GM23338 (cell line): ENCODE data around the gene TIMM17A. TPM values are rescaled to one million over a fixed set of nuclear protein-coding genes. Genes with fewer than 3 reads are reported as not detected.

Source experiments
- ATAC-seq: fragments of 200-7000 bp; cut with Tn5 transposase; 3 replicates; pipeline ENCODE4 v1.9.1; 2020
- DNase-seq: peaks from one replicate; pipeline ENCODE4 v3.0.0-alpha.2; 2015; ENCODE audit warnings: low spot score
- H2AFZ ChIP-seq: fragments of 200-600 bp; sonication (generic); 2 replicates; pipeline ENCODE4 v1.8.0; 2016; ENCODE audit warnings: antibody characterized with exemption, mild to moderate bottlenecking, moderate library complexity
- H3F3A ChIP-seq: fragments of 200-600 bp; sonication (generic); replicated peaks from 2 replicates; pipeline ENCODE4 v1.8.0; 2017; ENCODE audit warnings: antibody characterized with exemption, mixed run types, low read depth
- H3K27ac ChIP-seq: fragments of 200-600 bp; sonication (generic); 2 replicates; pipeline ENCODE4 v1.6.1; 2016; ENCODE audit warnings: low read depth
- H3K27me3 ChIP-seq: fragments of 200-600 bp; sonication (generic); 2 replicates; pipeline ENCODE4 v1.8.0; 2016; ENCODE audit warnings: mild to moderate bottlenecking, mixed run types, moderate library complexity; ENCODE audit not compliant: insufficient read depth
- H3K36me3 ChIP-seq: fragments of 200-600 bp; sonication (generic); 2 replicates; pipeline ENCODE4 v1.8.0; 2016; ENCODE audit warnings: mild to moderate bottlenecking; ENCODE audit not compliant: insufficient read depth
- H3K4me1 ChIP-seq: fragments of 200-600 bp; sonication (generic); 2 replicates; pipeline ENCODE4 v1.8.0; 2016; ENCODE audit warnings: mild to moderate bottlenecking, moderate library complexity; ENCODE audit not compliant: insufficient read depth
- H3K4me2 ChIP-seq: fragments of 200-600 bp; sonication (generic); 2 replicates; pipeline ENCODE4 v1.7.1; 2017; ENCODE audit warnings: mixed run types
- H3K4me3 ChIP-seq: fragments of 200-600 bp; sonication (generic); 2 replicates; pipeline ENCODE4 v1.6.1; 2016; ENCODE audit warnings: mixed run types
- H3K79me2 ChIP-seq: fragments of 200-600 bp; sonication (generic); replicated peaks from 2 replicates; pipeline ENCODE4 v1.8.0; 2017; ENCODE audit warnings: mild to moderate bottlenecking; ENCODE audit not compliant: insufficient read depth
- H3K9me2 ChIP-seq: fragments of 200-600 bp; sonication (generic); 2 replicates; pipeline ENCODE4 v1.8.0; 2017; ENCODE audit not compliant: insufficient read depth
- H4K20me1 ChIP-seq: fragments of 200-600 bp; sonication (generic); replicated peaks from 2 replicates; pipeline ENCODE4 v1.8.0; 2017; ENCODE audit warnings: mild to moderate bottlenecking; ENCODE audit not compliant: insufficient read depth
- H3K27ac Mint-ChIP-seq: 2 replicates; pipeline ENCODE4 v1.8.0; 2020; ENCODE audit warnings: inconsistent platforms, mild to moderate bottlenecking, moderate library complexity, mixed read lengths
- H3K27me3 Mint-ChIP-seq: 3 replicates; pipeline ENCODE4 v1.8.0; 2022; ENCODE audit warnings: low read depth, mild to moderate bottlenecking, moderate library complexity, mixed read lengths, inconsistent platforms; ENCODE audit not compliant: insufficient read depth, poor library complexity
- H3K36me3 Mint-ChIP-seq: 3 replicates; pipeline ENCODE4 v1.8.0; 2021; ENCODE audit warnings: low read depth, mild to moderate bottlenecking, inconsistent platforms, moderate library complexity, mixed read lengths
- H3K4me1 Mint-ChIP-seq: 3 replicates; pipeline ENCODE4 v1.8.0; 2020; ENCODE audit warnings: mild to moderate bottlenecking, inconsistent platforms, mixed read lengths
- H3K4me3 Mint-ChIP-seq: 3 replicates; pipeline ENCODE4 v1.8.0; 2021; ENCODE audit warnings: moderate library complexity, mild to moderate bottlenecking, inconsistent platforms, mixed read lengths
- H3K9me3 Mint-ChIP-seq: 3 replicates; pipeline ENCODE4 v1.8.0; 2020; ENCODE audit warnings: moderate library complexity, mild to moderate bottlenecking, inconsistent platforms, mixed read lengths
- CREB1 ChIP-seq: fragments of 250-450 bp; sonication (Bioruptor Pico); IDR thresholded peaks from 2 replicates; pipeline ENCODE4 v1.5.0; 2020; ENCODE audit warnings: low read depth, mild to moderate bottlenecking, moderate library complexity
- EZH2 ChIP-seq: fragments of 200-600 bp; sonication (generic); IDR thresholded peaks from one replicate; pipeline ENCODE4 v1.8.0; 2017; ENCODE audit warnings: antibody characterized with exemption, mild to moderate bottlenecking, low read depth; ENCODE audit not compliant: unreplicated experiment
- REST ChIP-seq: IDR thresholded peaks from one replicate; pipeline ENCODE4 v1.6.1; 2018; ENCODE audit warnings: antibody characterized with exemption; ENCODE audit not compliant: unreplicated experiment
- STAT1 ChIP-seq: IDR thresholded peaks from one replicate; pipeline ENCODE4 v1.6.1; 2016; ENCODE audit warnings: antibody characterized with exemption; ENCODE audit not compliant: unreplicated experiment
- ZNF462 ChIP-seq: fragments of 250-450 bp; sonication (Bioruptor Pico); IDR thresholded peaks from 2 replicates; pipeline ENCODE4 v1.5.0; 2020; ENCODE audit warnings: mild to moderate bottlenecking, moderate library complexity
- polyA plus RNA-seq: library from polyadenylated mRNA; unstranded; fragments of >200 nt; fragmentation: Nextera tagmentation; extraction: Ambion mirVana; gene quantifications from 2 replicates; pipeline ENCODE4 v1.2.1, GENCODE V29; 2016
- total RNA-seq: library from RNA; depleted of rRNA; stranded (reverse); fragments of >200 nt; shearing (Covaris generic); gene quantifications from 2 replicates; pipeline ENCODE4 v1.2.3, GENCODE V29; 2014

TIMM17A gene
- total and polyA plus RNA-seq, 2 experiments from 2014 or later, result 38.5 to 60.0 TPM

- ATAC-seq, result no peak
- no peak for TF ChIP-seq CREB1 (CRISPR knock-in tag)
- no peak for TF ChIP-seq REST
- no peak for TF ChIP-seq STAT1
- TF ChIP-seq ZNF462, result no peak
- TF ChIP-seq EZH2, result no peak
- no peak overlapping the region for H3K4me3 Mint-ChIP-seq
Measured at GRCh38 chr1:201930137-201930536, 25.2 kb upstream of the TIMM17A start.

More at GRCh38 chr1:201930137-201930536, 25.2 kb upstream of the TIMM17A start:
- Mint-ChIP-seq H3K36me3 (no peaks in the 10 kb centered on the region), H3K4me1 (no peaks in the 10 kb centered on the region), H3K27ac (no peak overlapping the region), H3K9me3 (no peaks in the 10 kb centered on the region), H3K27me3 (no peaks in the 10 kb centered on the region)
- Histone ChIP-seq H3K27me3 (no peaks in the 10 kb centered on the region), H3F3A (no peaks in the 10 kb centered on the region), H3K9me2 (0 out of 2 replicates have a peak, but pooled peaks cover 4% of the 10 kb centered on the region), H2AFZ (no peak overlapping the region), H3K4me1 (no peaks in the 10 kb centered on the region), H3K36me3 (no peaks in the 10 kb centered on the region), H3K79me2 (no peaks in the 10 kb centered on the region), H3K27ac (no peak overlapping the region), H3K4me3 (no peak overlapping the region), H4K20me1 (no peaks in the 10 kb centered on the region), H3K4me2 (no peak overlapping the region)
- no peak for DNase-seq
